HG02571 (cell line): ENCODE measurements around the gene YEATS4.

Source experiments
- ATAC-seq: cut with Tn5 transposase; IDR thresholded peaks from one replicate; pipeline ENCODE4 v1.9.1; 2021; ENCODE audit warnings: mild to moderate bottlenecking, moderate library complexity; ENCODE audit not compliant: unreplicated experiment

The YEATS4 gene

DNA sequence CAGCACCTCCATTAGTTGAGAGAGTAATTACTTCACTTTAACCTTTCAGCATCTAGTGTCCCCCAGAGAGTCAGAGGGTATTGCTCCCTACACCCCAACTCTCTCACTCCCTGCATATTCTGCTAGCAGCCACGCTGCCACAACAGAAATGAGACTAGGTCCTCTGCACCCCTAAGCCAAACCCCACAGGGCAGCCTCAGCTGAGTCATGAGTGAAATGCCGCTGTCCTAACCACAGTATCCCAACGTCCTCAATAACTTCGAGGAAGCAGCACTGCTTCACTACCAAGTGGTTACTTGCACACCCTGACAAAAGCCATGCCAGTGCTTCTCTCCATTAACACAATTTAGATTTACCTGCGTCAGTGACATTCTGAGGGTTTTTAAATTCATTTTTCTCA, 18.2 kb upstream of the YEATS4 start:
- no peak for ATAC-seq

DNA sequence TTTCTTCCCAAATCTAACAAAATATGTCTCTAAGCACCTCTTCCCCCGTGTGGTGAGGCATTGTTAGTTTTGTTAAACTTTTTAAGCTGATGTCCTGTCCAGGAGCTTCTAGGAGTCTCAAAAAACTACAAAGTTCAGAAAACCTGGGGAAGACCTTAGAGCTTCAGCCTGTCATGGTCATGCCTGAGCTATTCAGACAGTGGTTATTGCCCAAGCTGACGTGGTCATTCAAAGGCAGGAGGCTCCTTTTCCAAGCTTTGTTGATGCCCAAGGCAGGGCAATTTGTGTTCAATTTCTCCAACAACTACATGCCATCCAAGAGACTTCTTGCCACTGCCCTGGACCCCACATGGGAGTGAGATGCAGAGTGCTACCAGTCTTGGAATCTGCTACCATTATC, 17.1 kb upstream of the YEATS4 start:
- no peak for ATAC-seq

DNA sequence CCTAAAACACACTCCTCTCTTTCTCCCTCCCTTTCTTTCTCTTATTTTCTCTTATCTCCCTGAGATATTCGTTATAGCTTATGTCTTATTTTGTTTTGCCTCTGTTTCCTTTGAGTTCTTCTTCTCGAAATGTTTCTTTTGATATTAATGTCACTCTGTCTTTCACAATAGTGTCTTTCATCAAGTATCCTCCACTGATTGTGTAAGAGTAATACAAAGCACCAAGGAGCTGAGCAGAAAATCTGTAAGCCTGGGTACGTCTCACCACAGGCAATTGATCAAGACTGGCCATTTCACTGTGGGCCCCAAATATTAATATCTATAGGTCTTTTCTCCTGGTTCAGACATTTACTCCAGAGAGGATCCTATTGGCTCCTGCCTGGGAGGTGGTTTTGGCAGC, 16.2 kb upstream of the YEATS4 start:
- no peak for ATAC-seq

DNA sequence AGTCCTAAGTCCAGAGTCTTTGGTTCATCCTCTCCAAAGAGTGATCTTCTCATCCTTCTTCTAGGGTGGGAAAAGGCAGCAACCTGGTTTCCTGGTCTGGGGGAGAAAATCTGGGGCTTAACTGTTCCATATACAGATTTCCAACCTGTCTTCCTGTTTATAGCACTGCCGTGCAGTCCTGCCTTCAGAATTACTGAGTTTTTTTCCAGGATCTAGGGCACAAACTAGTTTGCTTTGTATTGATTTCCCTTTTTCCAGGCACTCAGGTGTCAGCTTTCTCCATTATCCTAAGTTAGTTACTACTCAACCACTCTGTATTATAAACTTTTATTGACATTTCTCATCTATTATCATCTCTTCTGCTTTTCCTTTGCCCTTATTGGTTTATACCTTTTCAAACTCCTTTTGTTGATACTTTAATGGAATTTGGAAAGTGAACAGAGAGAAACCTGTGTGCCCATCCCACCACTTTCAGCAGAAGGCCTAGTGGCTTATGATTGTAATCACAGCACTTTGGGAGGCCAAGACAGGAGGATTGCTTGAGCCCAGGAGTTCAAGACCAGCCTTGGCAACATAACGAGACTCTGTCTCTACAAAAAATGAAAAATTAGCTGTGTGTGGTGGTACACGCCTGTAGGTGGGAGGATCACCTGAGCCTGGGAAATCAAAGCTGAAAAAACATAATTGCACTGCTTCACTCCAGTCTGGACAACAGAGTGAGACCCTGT, 15.5 kb upstream of the YEATS4 start:
- no peak for ATAC-seq

DNA sequence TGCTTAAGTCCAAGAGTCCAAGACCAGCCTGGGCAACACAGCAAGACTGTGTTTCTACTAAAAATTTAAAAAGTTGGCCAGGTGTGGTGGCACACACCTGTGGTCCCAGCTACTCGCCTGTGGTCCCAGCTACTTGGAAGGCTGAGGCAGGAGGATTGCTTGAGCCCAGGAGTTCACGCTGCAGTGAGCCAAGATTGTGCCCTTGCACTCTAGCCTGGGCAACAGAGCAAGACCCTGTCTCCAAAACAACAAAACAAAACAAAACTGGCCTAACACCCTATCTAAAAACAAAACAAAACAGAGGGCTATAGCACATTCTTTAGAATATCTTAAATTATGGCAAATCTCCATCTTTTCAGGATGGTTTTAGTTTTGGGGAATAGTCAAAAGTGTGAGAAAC, 14.5 kb upstream of the YEATS4 start:
- ATAC-seq, result no peak

DNA sequence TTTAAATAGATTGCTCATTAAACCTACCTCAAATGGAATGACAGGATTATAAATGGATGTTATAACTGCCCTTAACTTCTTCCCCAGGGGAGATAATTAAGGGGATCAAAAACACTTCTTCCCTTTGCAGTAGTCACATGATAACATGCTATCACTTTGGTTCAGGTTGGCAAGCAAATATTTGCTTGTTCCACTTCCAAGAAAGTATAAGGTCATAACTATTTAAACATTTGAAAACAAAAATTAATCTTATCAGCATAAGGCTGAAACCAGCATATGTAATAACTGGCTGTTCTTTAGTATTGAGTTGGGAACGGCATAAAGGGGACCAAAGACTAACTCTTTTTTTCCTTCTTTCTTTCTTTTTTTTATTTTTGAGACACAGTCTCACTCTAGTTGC, 13.8 kb upstream of the YEATS4 start:
- ATAC-seq, result no peak

DNA sequence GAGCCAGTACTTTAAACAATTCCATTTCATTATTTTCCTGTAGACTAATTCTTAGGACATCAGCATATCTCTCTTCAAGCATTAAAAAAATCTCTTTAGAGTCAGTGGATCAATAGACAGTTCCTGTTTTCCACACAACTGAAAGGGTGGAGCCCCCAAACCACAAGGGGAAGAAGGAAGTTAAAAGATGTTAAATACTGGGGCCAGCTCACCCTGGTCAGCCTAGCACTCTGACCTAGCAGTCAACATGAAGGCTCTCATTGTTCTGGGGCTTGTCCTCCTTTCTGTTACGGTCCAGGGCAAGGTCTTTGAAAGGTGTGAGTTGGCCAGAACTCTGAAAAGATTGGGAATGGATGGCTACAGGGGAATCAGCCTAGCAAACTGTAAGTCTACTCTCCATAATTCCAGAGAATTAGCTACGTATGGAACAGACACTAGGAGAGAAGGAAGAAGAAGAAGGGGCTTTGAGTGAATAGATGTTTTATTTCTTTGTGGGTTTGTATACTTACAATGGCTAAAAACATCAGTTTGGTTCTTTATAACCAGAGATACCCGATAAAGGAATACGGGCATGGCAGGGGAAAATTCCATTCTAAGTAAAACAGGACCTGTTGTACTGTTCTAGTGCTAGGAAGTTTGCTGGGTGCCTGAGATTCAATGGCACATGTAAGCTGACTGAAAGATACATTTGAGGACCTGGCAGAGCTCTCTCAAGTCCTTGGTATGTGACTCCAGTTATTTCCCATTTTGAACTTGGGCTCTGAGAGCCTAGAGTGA, 11.2 kb upstream of the YEATS4 start, which contains the start of gene LYZ:
TSS of gene LYZ (plus strand) at position 220 of the 777 bp plus-strand sequence. CDS start at position 248, 28 bp downstream.
- no peak for ATAC-seq

DNA sequence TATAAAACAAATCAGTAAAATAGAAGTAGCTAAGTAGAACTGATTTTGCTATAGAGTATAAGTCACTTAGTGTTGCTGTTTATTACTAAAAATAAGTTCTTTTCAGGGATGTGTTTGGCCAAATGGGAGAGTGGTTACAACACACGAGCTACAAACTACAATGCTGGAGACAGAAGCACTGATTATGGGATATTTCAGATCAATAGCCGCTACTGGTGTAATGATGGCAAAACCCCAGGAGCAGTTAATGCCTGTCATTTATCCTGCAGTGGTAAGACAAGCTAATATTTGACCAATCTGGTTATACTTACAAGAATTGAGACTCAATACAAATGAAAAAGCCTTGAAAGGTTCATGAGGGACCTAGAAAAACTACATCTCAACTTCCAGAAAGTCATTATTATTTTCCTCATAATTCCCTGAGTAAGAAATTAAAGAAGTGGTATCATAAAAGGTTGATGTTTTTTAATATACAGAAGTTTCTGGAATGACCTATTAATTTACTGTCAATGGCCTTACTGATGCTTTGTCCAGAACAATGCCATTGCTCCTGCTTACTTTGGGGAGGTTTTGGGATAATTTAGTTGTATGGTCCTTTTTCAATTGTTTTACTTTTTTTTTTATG, 9.4 kb upstream of the YEATS4 start:
- no peak for ATAC-seq

DNA sequence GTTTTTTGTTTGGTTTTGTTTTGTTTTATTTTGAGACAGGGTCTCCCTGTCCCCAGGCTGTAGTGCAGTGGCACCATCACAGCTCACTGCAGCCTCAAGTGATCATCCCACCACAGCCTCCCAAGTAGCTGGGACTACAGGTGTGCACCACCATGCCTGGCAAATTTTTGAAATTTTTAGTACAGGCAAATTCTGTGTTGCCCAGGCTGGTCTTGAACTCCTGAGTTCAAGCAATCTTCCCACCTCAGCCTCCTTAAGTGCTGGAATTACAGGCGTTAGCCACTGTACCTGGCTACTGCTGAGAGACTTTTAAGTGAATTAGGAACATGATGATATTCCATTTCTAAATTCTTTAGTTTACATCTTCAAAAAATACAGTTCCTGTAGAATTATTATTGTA, 8.8 kb upstream of the YEATS4 start:
- no peak for ATAC-seq

DNA sequence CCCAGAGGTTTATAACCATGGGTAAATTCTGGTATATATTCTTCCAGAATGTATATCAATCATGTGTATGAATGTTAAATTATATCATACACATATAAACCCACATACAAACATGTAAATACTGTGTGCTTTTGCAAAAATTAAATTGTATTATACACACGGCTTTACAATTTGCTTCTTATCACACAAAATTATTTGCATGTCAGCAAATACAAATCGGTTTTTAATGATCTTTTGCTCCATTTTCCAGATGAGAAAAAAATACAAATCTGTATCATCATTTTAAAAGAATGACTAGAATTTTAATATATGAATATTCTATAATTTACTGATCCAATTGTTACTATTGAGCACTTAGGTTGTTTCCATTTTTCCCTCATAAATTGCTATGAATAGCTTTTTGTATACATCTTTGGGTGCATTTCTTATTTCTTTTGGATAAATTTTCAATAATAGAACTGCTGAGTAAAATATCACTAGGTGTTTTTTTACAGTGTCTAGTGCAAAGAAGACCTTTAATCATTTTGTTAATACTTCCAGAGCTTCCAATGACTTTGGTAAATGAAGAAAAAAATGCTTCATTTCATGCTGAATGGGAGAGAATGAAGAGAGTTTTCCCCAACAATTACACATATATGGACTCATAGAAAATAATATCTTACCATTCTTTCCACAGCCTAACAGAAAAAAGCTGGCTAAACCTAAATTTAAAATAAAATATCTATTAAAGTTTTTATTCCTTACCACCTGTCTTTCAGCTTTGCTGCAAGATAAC, 7.9 kb upstream of the YEATS4 start:
- ATAC-seq, result no peak

DNA sequence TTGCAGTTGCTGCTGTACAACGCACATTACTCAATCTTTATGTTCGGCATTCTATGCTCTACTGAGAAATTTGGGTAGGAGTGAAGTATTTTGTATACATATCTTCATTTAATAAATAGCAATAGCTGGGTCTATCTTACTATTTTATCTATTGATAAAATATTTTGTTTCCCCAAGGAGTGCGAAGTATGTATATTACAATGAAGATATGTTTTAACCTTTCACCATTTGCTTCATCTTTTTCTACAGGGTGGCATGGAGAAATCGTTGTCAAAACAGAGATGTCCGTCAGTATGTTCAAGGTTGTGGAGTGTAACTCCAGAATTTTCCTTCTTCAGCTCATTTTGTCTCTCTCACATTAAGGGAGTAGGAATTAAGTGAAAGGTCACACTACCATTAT, 6.6 kb upstream of the YEATS4 start:
- ATAC-seq, result no peak

DNA sequence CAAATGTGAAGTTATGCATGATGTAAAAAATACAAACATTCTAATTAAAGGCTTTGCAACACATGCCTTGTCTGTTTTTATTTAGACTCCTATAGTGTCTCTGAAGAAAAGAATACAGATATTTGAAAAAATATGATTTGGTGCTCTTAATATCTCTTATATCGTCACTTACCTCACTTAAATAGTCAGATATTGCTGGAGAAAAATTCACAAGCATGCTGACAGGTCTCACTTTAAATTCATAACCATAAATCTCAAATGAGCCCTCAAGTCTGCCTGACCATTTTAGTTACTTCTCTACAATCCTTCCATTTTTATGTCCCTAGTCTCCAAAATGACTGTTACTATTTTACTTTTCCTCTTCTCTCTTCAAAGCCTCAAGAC, 5.4 kb upstream of the YEATS4 start:
- ATAC-seq, result no peak

DNA sequence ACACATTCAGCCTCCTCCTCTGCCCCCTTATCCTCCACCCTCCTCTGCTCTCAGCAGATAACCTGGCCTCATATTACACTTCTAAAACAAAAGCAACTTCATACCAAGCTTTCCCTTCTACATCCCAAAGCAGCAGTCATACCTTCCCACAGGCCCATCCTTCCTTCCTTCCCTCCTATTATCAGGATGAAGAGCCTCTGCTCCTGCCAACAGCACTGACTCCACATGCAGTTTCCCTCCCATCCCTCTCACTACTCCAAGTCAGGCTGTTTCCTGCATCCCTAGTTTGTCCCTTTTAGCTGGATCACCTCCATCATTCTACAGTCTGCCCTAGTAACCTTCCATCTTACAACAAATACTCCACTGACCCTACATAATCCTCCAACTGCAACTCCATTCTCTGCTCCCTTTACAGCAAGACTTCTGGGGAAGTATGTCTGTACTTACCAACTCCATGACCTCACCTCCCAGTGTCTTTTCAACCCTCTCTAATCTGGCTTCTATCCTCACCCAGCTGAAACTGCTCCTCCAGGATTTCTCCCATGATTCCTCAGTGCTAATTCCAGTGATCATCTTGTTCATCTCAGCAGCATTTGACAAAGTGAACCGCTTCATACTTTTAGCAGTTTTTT, 4.9 kb upstream of the YEATS4 start:
- ATAC-seq, result no peak

DNA sequence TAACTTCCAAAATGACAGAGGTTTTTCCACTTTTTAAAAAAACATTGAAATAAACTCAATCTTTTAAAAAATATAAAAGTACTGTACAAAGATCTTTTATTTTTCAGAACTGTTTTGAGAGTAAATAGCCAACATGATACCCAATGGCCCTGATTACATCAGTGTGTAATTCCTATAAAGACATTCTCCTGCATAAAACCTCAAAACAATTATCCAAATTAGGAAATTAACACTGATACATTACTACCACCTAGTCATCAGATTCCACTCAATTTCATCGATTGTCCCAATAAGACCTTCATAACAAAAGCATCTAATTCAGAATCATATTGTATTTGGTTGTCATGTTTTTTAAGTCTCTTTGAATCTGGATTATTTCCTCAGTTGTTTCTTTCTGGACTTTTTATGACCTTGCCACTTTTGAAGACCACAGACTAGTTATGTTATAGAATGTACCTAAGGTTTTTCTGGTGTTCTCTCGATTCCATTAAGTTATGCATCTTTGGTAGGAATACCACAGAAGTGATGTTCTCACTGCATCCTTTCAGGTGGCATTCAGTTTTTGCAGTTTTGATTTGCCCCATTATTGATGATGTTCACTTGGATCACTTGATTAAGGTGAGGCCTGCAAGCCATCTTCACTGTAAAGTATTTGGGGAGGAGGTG, 4.0 kb upstream of the YEATS4 start:
- ATAC-seq, result no peak

DNA sequence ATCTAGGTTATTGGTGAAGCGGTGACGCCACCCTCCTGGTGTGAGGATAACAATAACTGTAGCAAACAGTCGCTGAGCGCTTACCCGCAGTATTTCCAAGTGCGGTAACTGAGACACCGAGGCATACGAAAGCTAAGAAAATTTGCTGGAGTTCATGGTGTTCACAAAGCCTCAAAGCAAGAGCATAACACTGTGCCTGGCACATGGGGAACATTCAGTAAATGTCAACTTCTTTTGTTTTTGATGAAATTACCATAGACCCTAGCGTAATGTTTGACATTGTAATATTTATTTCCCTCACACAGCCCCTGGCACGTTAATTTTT, 767 bp downstream of the YEATS4 start:
- ATAC-seq, result no peak

DNA sequence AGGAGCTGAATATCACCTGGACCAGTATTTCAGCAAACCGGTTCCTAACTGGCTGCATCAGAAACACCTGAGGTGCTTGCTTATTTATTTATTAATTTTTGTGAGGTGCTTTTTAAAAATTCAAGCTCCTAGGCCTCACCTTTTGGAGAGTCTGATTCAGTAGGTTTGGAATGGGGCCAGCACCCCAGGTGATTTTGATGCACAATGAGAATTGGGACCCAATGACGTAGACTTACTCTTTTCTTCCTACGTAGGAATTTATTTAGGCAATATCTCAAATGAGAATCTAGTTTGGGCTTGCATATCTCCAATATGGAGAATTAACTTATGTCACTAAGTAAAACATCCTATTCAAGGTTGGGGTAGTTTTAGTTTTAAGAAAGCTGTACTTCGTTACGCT, 7.3 kb downstream of the YEATS4 start:
- ATAC-seq, result no peak

DNA sequence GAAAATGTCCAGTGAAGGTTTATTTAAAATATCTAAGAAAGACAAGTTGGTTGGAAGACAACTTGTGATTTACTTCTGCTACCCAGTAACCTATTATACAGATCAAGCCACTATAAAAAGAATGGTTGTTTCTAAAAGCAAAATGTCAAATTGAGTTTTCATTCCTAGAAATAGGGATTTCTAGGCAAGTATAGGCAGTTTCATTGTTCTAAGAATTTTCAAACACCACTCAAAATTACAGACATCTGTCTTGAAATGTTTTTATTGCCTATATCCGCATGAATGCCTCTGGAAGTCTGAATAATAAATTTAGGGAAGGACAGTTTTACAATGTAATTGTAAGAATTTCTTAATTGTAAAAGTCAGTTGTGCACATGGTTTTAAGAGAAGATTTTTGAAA, 8.6 kb downstream of the YEATS4 start:
- no peak for ATAC-seq

DNA sequence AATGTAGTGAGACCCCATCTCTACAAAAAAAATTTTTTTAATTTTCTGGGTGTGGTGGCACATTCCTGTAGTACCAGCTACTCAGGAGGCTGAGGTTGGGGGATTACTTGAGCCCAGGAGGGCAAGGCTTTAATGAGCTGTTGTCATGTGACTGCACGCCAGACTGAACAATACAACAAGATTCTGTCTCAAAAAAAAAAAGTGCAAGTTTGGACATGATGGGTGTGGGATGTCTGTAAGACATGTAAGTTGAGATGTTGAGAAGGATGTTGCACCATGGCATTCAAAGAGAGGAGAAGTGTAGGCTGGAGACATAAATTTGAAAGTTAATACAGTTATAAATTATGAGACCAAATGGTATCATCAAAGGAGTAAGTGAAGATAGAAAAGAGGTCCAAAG, 23.5 kb downstream of the YEATS4 start:
- no peak for ATAC-seq

DNA sequence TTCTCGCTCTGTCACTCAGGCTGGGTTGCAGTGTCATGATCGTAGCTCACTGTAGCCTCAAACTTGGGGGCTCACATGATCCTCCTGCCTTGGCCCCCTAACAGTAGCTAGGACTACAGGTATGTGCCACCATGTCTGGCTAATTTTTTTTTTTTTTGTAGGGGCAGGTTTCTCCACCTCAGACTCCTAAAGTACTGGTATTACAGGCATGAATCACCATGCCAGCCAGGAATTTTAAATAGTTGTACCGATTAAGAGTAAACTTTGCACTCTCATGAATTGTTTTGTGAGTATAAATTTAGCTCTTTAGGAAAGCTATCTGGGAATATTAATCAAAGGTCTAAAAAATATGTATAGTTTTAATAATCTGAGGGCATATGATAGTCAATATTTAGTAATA, 25.5 kb downstream of the YEATS4 start:
- ATAC-seq, result no peak

DNA sequence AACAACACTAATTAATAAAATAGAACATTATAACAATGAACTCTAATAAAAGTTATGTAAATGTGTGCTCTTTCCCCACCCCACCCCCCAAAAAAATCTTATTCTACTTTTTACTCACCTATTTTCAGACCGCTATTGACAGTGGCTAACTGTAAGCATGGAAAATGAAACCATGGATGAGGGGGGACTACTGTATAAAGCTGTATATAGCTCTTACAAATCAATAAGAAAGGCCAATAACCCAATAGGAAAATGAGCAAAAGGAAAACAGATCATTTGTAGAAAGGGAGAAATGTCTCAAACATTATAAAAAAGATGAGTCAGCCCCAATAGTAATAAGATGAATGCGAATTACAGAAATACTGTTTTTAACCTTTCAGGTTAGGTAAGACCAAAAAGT, 27.4 kb downstream of the YEATS4 start:
- no peak for ATAC-seq

DNA sequence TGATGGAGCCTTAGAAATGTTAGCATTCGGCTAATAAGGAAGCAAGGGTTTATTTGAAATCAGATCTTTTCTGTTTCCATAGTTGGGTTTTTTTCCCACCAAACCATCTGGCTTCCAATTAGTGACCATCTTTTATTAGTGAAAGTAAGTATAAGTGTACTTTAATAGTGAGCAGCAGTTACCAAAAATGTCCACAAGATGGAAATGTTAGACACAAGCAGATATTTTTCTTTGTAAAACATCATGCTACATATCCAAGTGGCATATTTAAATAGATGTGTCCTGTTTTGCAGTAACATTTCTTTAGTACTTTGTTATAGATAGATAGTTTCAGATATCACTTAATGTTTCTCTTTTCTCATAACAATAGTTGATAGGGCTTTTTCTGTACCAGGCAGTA, 28.8 kb downstream of the YEATS4 start:
- ATAC-seq, result no peak
